Measurements from ENCODE around the gene NUCB2.

Gene NUCB2

DNA sequence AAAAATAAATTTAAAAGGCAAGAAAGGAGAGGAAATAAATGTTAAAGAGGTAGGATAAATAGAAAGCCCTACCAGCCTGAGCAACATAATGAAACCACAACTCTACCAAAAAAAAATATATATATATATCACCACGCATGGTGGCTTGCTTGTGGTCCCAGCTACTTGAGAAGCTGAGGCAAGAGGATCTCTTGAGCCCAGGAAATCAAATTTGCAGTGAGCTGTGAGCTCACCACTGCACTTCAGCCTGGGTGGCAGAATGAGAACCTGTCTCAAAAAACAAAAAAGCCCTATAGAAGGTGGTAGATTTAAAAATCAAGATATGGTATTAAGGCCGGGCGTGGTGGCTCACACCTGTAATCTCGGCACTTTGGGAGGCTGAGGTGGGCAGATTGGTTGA lies 10.5 kb downstream of the NUCB2 start:
- Histone ChIP-seq H3K36me3 (peaks cover 86% of the 10 kb centered on the region), H3K9me3 (0 out of 2 replicates have a peak, but pooled peaks cover 3% of the 10 kb centered on the region), H3K27me3 (no peaks in the 10 kb centered on the region), H3K4me3 (no peak overlapping the region), H3K9ac (no peak overlapping the region), H3K4me1 (no peaks in the 10 kb centered on the region), H3K27ac (no peak overlapping the region), H4K20me1 (no peaks in the 10 kb centered on the region), H3K4me2 (no peak overlapping the region)
- TF ChIP-seq Cebpa-rat (IDR thresholded peaks at IDR 0.05): no peak

GRCh38 chr11:17291710-17292109 lies 15.2 kb downstream of the NUCB2 start:
- Histone ChIP-seq H3K36me3 (peaks cover 89% of the 10 kb centered on the region), H3K4me1 (no peaks in the 10 kb centered on the region), H3K4me2 (no peak overlapping the region), H3K9ac (no peak overlapping the region), H4K20me1 (no peaks in the 10 kb centered on the region), H3K9me3 (0 out of 2 replicates have a peak, but pooled peaks cover 3% of the 10 kb centered on the region), H3K4me3 (no peak overlapping the region), H3K27me3 (no peaks in the 10 kb centered on the region), H3K27ac (no peak overlapping the region)
- no peak for TF ChIP-seq Cebpa-rat (IDR thresholded peaks at IDR 0.05)

- no peaks in the 10 kb centered on the region for H3K4me1 ChIP-seq
- no peaks in the 10 kb centered on the region for H3K9me3 ChIP-seq
- no peak overlapping the region for H3K9ac ChIP-seq
- no peaks in the 10 kb centered on the region for H3K27me3 ChIP-seq
- no peaks in the 10 kb centered on the region for H4K20me1 ChIP-seq
- no peak overlapping the region for H3K4me2 ChIP-seq
- H3K4me3 ChIP-seq: no peak overlapping the region
- no peak for TF ChIP-seq Cebpa-rat (IDR thresholded peaks at IDR 0.05)
- H3K36me3 ChIP-seq: peaks cover 89% of the 10 kb centered on the region
- H3K27ac ChIP-seq: no peak overlapping the region
Observed at GRCh38 chr11:17293311-17293710, 16.8 kb downstream of the NUCB2 start.

GRCh38 chr11:17294033-17294432 lies 17.5 kb downstream of the NUCB2 start:
- Histone ChIP-seq H3K36me3 (peaks cover 90% of the 10 kb centered on the region), H3K27ac (no peak overlapping the region), H3K9ac (no peak overlapping the region), H3K27me3 (no peaks in the 10 kb centered on the region), H3K4me3 (no peak overlapping the region), H3K4me2 (no peak overlapping the region), H3K4me1 (no peaks in the 10 kb centered on the region), H4K20me1 (no peaks in the 10 kb centered on the region), H3K9me3 (no peaks in the 10 kb centered on the region)
- no peak for TF ChIP-seq Cebpa-rat (IDR thresholded peaks at IDR 0.05)

DNA sequence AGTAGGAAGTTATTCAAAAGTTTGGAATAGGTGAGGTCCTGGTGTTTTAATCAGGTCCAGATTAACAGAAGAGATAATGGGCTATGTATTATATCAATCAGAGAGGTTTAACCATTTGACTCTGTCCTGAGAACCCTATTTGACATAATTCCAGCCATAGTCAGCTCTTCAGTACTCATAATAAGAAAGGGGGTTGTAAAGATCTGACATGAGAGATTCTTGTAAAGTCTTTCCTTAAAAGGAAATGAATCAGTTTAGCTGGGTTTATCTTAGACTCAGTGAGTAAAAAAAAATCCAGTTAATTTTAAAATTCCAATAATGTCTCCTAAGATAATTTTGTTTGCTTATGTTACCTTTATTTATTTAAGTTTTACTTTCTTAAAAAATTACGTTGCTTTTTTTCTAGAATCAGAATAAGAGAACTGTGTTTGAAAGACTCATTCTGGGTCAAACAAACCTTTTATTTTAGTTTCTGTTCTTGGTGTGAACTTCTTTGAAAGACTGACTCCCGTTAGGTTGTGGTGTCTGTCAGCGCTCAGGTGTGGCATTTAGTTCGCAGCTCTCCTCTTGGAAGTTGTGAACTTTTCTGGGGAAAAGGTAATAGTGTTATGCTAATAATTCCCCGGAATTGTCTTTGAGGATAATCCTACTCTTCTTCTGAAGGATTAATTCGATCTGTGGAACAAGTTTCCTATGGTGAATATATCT lies 20.5 kb downstream of the NUCB2 start:
- H3K4me3 ChIP-seq: no peak overlapping the region
- no peaks in the 10 kb centered on the region for H4K20me1 ChIP-seq
- H3K27me3 ChIP-seq: no peaks in the 10 kb centered on the region
- peaks cover 93% of the 10 kb centered on the region for H3K36me3 ChIP-seq
- no peak overlapping the region for H3K4me2 ChIP-seq
- no peak for TF ChIP-seq Cebpa-rat (IDR thresholded peaks at IDR 0.05)
- no peak overlapping the region for H3K27ac ChIP-seq
- H3K9me3 ChIP-seq: no peaks in the 10 kb centered on the region
- H3K9ac ChIP-seq: no peak overlapping the region
- no peaks in the 10 kb centered on the region for H3K4me1 ChIP-seq

- TF ChIP-seq Cebpa-rat (IDR thresholded peaks at IDR 0.05): no peak
- Histone ChIP-seq H3K9me3 (no peaks in the 10 kb centered on the region), H3K4me3 (no peak overlapping the region), H3K4me1 (no peaks in the 10 kb centered on the region), H4K20me1 (no peaks in the 10 kb centered on the region), H3K27me3 (no peaks in the 10 kb centered on the region), H3K27ac (no peak overlapping the region), H3K4me2 (no peak overlapping the region), H3K9ac (no peak overlapping the region), H3K36me3 (peaks cover 90% of the 10 kb centered on the region)
Observed at GRCh38 chr11:17298302-17298701, 21.8 kb downstream of the NUCB2 start.

DNA sequence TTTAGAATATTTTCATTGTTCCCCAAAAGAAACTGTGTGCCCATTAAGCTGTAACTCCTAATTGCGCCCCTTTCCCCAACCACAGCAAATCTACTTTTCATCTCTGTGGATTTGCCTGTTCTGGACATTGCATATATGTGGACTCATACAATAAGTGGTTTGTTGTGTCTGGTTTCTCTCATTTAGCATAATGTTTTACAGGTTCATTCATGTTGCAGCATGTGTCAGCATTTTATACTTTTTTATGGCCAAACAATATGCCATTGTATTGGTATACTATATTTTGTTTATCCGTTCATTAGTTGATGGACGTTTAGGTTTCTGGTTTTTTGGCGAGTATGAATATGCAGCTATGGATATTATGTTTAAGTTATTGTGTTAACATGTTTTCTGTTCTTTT lies 23.8 kb downstream of the NUCB2 start:
- Histone ChIP-seq H3K4me3 (no peak overlapping the region), H3K4me1 (no peaks in the 10 kb centered on the region), H3K9me3 (no peaks in the 10 kb centered on the region), H3K27me3 (no peaks in the 10 kb centered on the region), H3K4me2 (no peak overlapping the region), H3K27ac (no peak overlapping the region), H4K20me1 (no peaks in the 10 kb centered on the region), H3K36me3 (peaks cover 94% of the 10 kb centered on the region), H3K9ac (no peak overlapping the region)
- TF ChIP-seq Cebpa-rat (IDR thresholded peaks at IDR 0.05): no peak

DNA sequence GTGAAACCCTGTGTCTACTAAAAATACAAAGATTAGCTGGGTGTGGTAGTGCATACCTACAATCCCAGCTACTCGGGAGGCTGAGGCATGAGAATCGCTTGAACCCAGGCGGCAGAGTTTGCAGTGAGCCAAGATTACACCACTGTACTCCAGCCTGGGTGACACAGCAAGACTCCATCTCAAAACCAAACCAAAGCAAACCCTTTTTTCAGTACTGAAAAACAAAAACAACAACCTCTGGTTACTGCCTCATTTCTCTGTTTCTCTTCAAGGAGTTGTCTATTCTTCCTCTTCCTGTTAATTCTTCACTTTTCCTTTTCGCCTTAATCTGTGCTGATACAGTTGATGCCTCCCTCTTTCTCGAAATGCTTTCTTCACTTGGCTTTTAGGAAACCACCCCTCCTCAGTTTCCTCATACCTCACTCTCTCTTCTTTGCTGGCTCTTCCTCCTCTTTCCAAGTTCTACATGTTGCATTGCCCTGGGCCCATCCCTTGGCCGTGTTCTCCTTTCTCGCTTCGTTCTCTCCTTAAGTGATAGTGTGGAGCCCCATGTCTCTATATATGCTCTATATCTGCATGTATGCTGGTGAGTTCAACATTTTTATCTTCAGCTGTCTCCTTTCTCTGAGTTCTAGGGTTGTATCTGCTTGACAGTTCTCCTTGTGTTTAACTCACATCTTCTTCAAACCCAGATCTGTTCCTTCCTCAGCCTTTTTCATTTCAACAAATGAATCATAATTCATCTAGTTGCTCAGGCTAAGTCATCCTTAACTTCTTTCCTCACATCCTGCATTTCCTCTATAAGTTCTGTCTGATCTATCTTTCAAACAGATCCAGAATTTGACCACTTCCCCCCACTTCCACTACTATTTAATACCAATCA lies 37.1 kb downstream of the NUCB2 start:
- H3K27me3 ChIP-seq: no peaks in the 10 kb centered on the region
- no peaks in the 10 kb centered on the region for H4K20me1 ChIP-seq
- H3K4me3 ChIP-seq: no peak overlapping the region
- H3K36me3 ChIP-seq: peaks cover 93% of the 10 kb centered on the region
- no peak overlapping the region for H3K4me2 ChIP-seq
- H3K9me3 ChIP-seq: no peaks in the 10 kb centered on the region
- no peak overlapping the region for H3K9ac ChIP-seq
- no peak for TF ChIP-seq Cebpa-rat (IDR thresholded peaks at IDR 0.05)
- H3K4me1 ChIP-seq: no peaks in the 10 kb centered on the region
- H3K27ac ChIP-seq: no peak overlapping the region

DNA sequence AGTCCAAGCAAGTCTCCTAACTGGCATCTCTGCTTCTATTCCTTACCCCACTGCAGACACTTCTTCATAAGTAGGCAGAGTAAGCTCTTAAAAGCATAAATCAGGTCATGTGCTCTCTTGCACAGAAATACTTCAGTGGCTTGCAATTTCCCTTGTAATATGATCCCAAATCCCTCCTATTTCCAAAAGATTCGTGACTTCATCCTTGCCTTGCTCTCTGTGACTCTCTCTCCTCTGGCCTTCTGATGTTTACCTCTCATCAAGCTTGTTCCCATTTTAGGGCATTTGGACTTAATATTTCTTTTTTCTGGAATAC lies 37.7 kb downstream of the NUCB2 start:
- H3K4me2 ChIP-seq: no peak overlapping the region
- H3K27ac ChIP-seq: no peak overlapping the region
- H3K27me3 ChIP-seq: no peaks in the 10 kb centered on the region

DNA sequence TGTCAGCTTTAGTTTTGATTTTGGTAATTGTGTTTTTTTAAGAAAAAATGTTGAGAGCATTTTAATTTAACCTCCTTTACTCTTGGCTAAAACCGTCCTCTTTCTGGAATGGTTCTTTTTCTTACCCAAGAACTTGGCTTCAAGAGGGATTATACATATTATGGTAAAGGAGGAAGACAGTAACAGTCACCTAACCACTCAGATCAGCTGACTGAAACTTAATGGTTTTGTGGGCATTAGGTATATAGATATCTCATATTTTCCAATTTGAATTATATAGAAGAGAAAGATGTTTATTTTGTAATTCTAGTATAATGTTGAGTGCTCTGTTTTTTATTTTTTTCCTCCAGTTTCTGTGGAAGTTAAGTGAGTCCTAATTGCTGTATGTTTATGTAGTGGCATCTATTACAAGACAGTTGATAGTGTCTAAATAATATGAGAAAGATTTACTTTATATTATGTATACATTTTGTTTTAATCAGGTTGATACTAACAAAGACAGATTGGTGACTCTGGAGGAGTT lies 38.4 kb downstream of the NUCB2 start:
- no peak overlapping the region for H3K4me2 ChIP-seq
- H3K9me3 ChIP-seq: no peaks in the 10 kb centered on the region
- no peak overlapping the region for H3K4me3 ChIP-seq
- no peaks in the 10 kb centered on the region for H4K20me1 ChIP-seq
- H3K36me3 ChIP-seq: peaks cover 93% of the 10 kb centered on the region
- TF ChIP-seq Cebpa-rat (IDR thresholded peaks at IDR 0.05): no peak
- no peak overlapping the region for H3K27ac ChIP-seq
- no peaks in the 10 kb centered on the region for H3K27me3 ChIP-seq
- no peak overlapping the region for H3K9ac ChIP-seq
- H3K4me1 ChIP-seq: no peaks in the 10 kb centered on the region

More for the DNA sequence above, 37.7 kb downstream of the NUCB2 start:
- Histone ChIP-seq H3K4me3 (no peak overlapping the region), H3K9me3 (no peaks in the 10 kb centered on the region), H3K36me3 (peaks cover 94% of the 10 kb centered on the region), H3K9ac (no peak overlapping the region), H3K4me1 (no peaks in the 10 kb centered on the region), H4K20me1 (no peaks in the 10 kb centered on the region)
- TF ChIP-seq Cebpa-rat (IDR thresholded peaks at IDR 0.05): no peak

Data from BLaER1 (cell line).